Gastrocnemius medialis (tissue), 4 donors: Measurements from ENCODE around the gene SMOC2. TPM values are rescaled to one million over a fixed set of nuclear protein-coding genes. Genes with fewer than 3 reads are reported as not detected.

Source experiments
- ATAC-seq, 2 donors: fragments of 150-250 bp; one replicate each; pipeline ENCODE4 v1.9.1; 2016
- DNase-seq, 2 donors: peaks; one replicate each; pipeline ENCODE4 v3.0.0-alpha.2; 2019
- H3K27ac ChIP-seq, 4 donors: fragments of 200-600 bp; sonication (generic); 1 replicate in 1 of 4; 2 replicates in 3 of 4; pipeline ENCODE4 v1.5.1; 2016 to 2018; ENCODE audit warnings: mild to moderate bottlenecking in 2 of 4, moderate library complexity in 1 of 4
- H3K27me3 ChIP-seq, 3 donors: fragments of 200-600 bp; sonication (generic) in 2 of 3; 1 replicate in 1 of 3; 2 replicates in 2 of 3; pipeline versions ENCODE4 v1.5.1 to v1.6.0; 2016 to 2019; ENCODE audit warnings: mild to moderate bottlenecking in 1 of 3, moderate library complexity in 1 of 3
- H3K36me3 ChIP-seq, 2 donors: fragments of 200-600 bp; sonication (generic) in 1 of 2; one replicate each; pipeline ENCODE4 v1.5.1; 2017 to 2018
- H3K4me1 ChIP-seq, 2 donors: fragments of 200-600 bp; sonication (generic) in 1 of 2; one replicate each; pipeline ENCODE4 v1.5.1; 2016 to 2017; ENCODE audit warnings: mild to moderate bottlenecking in 2 of 2
- H3K4me3 ChIP-seq, 4 donors: fragments of 200-600 bp; sonication (generic) in 3 of 4; 1 replicate in 1 of 4; 2 replicates in 3 of 4; pipeline ENCODE4 v1.5.1; 2016 to 2019; ENCODE audit warnings: mild to moderate bottlenecking in 2 of 4
- H3K9me3 ChIP-seq, 3 donors: fragments of 200-600 bp; sonication (generic) in 2 of 3; 1 replicate in 1 of 3; 2 replicates in 2 of 3; pipeline ENCODE4 v1.5.1; 2016 to 2019
- CTCF ChIP-seq, 5 experiments: fragments of 450-650 bp in 3 of 5; fragments of 200-600 bp in 2 of 5; sonication (generic) in 2 of 5; IDR thresholded peaks in 4 of 5; conservative IDR thresholded peaks in 1 of 5; 1 replicate in 4 of 5; 2 replicates in 1 of 5; pipeline ENCODE4 v1.5.1; 2016 to 2019; ENCODE audit warnings: antibody characterized with exemption in 5 of 5, mild to moderate bottlenecking in 3 of 5, moderate library complexity in 3 of 5
- POLR2A ChIP-seq, 2 donors: fragments of 450-650 bp; IDR thresholded peaks; one replicate each; pipeline ENCODE4 v1.6.1; 2017; ENCODE audit warnings: antibody characterized with exemption in 2 of 2, mild to moderate bottlenecking in 2 of 2, moderate library complexity in 2 of 2
- in situ Hi-C, 4 donors: fragments of 200-750 bp; cut with MboI; loops; one replicate each; pipeline versions ENCODE4 v1.15.0 to v1.8.0; 2017; ENCODE audit warnings: low sequenced_read_pairs in 4 of 4
- intact Hi-C: fragments of 100-400 bp; cut with DNase I; formaldehyde crosslinking; loops from one replicate; pipeline ENCODE4 v1.15.1; 2023; ENCODE audit warnings: low total_unique reads
- total RNA-seq, 4 donors: library from RNA; depleted of rRNA; stranded (reverse); fragments of >200 nt; gene quantifications; one replicate each; pipeline versions ENCODE4 v1.1.0 to v1.2.3, GENCODE V29; 2016

The SMOC2 gene
- total RNA-seq, 4 donors from 2014 or later: 7.2 to 34.4 (median 16.5) TPM

- ATAC-seq: no peak
- no peaks in the 10 kb centered on the region for H3K9me3 ChIP-seq
- no peaks in the 10 kb centered on the region for H3K36me3 ChIP-seq
- H3K4me3 ChIP-seq: no peak overlapping the region
- DNase-seq: no peak
- no peaks in the 10 kb centered on the region for H3K27me3 ChIP-seq
- intact Hi-C loops: no loop called here
- no peak overlapping the region for H3K27ac ChIP-seq
- TF ChIP-seq CTCF (IDR thresholded peaks at IDR 0.05 in 4 of 5, conservative IDR thresholded peaks at IDR 0.05 in 1 of 5) (no peak), POLR2A (IDR thresholded peaks at IDR 0.05) (no peak)
- in situ Hi-C loops: no loop called here
- H3K4me1 ChIP-seq: no peaks in the 10 kb centered on the region
Measured at GRCh38 chr6:168678588-168678987, 237.6 kb downstream of the SMOC2 start.

- H3K27me3 ChIP-seq: peaks cover 0 to 3% (median 0%) of the 10 kb centered on the region in 3 donors
- no peaks in the 10 kb centered on the region for H3K36me3 ChIP-seq
- no peaks in the 10 kb centered on the region for H3K9me3 ChIP-seq
- H3K27ac ChIP-seq: no peak overlapping the region
- TF ChIP-seq POLR2A (IDR thresholded peaks at IDR 0.05): no peak
- no peak for TF ChIP-seq CTCF (IDR thresholded peaks at IDR 0.05 in 4 of 5, conservative IDR thresholded peaks at IDR 0.05 in 1 of 5)
- DNase-seq: no peak
- ATAC-seq: no peak
- intact Hi-C loops: no loop called here
- in situ Hi-C loops: no loop called here
- no peaks in the 10 kb centered on the region for H3K4me1 ChIP-seq
- no peak overlapping the region for H3K4me3 ChIP-seq
Measured at GRCh38 chr6:168681748-168682147, 240.8 kb downstream of the SMOC2 start.

GRCh38 chr6:168683621-168684020 is 242.6 kb downstream of the SMOC2 start:
- Histone ChIP-seq H3K4me3 (no peak overlapping the region), H3K9me3 (no peaks in the 10 kb centered on the region), H3K4me1 (no peaks in the 10 kb centered on the region), H3K27me3 (peaks cover 0 to 3% (median 0%) of the 10 kb centered on the region in 3 donors), H3K27ac (no peak overlapping the region), H3K36me3 (no peaks in the 10 kb centered on the region)
- in situ Hi-C loops: no loop called here
- TF ChIP-seq POLR2A (IDR thresholded peaks at IDR 0.05): no peak
- TF ChIP-seq CTCF (IDR thresholded peaks at IDR 0.05 in 4 of 5, conservative IDR thresholded peaks at IDR 0.05 in 1 of 5): no peak
- ATAC-seq: no peak
- DNase-seq: no peak
- intact Hi-C loops: no loop called here

GRCh38 chr6:168684471-168684870 is 243.5 kb downstream of the SMOC2 start:
- no peaks in the 10 kb centered on the region for H3K36me3 ChIP-seq
- in situ Hi-C loops (no loop called here), intact Hi-C loops (no loop called here)
- ATAC-seq (no peak), DNase-seq (no peak)
- no peaks in the 10 kb centered on the region for H3K4me1 ChIP-seq
- peaks cover 0 to 3% (median 0%) of the 10 kb centered on the region in 3 donors for H3K27me3 ChIP-seq
- H3K9me3 ChIP-seq: no peaks in the 10 kb centered on the region
- no peak for TF ChIP-seq POLR2A (IDR thresholded peaks at IDR 0.05)
- no peak for TF ChIP-seq CTCF (IDR thresholded peaks at IDR 0.05 in 4 of 5, conservative IDR thresholded peaks at IDR 0.05 in 1 of 5)
- no peak overlapping the region for H3K4me3 ChIP-seq
- no peak overlapping the region for H3K27ac ChIP-seq

- no peaks in the 10 kb centered on the region for H3K4me1 ChIP-seq
- in situ Hi-C loops (no loop called here), intact Hi-C loops (no loop called here)
- H3K9me3 ChIP-seq: no peaks in the 10 kb centered on the region
- DNase-seq: no peak
- no peaks in the 10 kb centered on the region for H3K36me3 ChIP-seq
- H3K27ac ChIP-seq: no peak overlapping the region
- TF ChIP-seq POLR2A (IDR thresholded peaks at IDR 0.05) (no peak), CTCF (IDR thresholded peaks at IDR 0.05 in 4 of 5, conservative IDR thresholded peaks at IDR 0.05 in 1 of 5) (no peak)
- H3K27me3 ChIP-seq: peaks cover 0 to 3% (median 0%) of the 10 kb centered on the region in 3 donors
- ATAC-seq: no peak
- H3K4me3 ChIP-seq: no peak overlapping the region
Measured at GRCh38 chr6:168684906-168685305, 243.9 kb downstream of the SMOC2 start.
